HG03039 (cell line): Measurements from ENCODE around the gene SRCIN1.

ENCODE experiments used
- ATAC-seq: cut with Tn5 transposase; IDR thresholded peaks from one replicate; pipeline ENCODE4 v1.9.1; 2021; ENCODE audit warnings: mild to moderate bottlenecking, moderate library complexity; ENCODE audit not compliant: unreplicated experiment

Gene SRCIN1

DNA sequence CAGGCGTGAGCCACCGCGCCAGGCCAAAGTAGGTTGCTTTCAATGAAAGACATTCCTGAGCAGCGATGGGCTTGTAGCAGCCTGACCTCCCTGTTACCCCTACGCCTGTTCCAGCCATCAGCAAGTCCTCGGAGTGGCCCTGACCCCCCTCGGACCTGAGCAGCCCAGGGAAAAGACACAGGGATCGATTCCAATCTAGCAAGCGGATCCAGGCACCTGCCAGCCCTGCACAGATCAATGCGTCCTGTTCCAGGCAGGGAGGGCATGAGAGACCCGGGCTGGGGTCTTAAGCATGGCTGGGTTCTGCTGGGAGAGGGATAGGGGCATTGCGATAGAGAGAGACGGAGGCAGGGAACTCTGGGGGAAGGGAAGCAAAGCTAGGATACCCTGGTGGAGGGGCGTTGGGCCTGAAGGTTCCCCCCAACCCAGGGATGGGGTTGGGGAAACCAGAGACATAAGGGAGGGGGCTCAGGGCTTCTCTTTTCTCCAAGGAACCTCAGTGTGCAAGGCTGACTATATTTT is 21.9 kb downstream of the SRCIN1 start:
- ATAC-seq, result no peak

DNA sequence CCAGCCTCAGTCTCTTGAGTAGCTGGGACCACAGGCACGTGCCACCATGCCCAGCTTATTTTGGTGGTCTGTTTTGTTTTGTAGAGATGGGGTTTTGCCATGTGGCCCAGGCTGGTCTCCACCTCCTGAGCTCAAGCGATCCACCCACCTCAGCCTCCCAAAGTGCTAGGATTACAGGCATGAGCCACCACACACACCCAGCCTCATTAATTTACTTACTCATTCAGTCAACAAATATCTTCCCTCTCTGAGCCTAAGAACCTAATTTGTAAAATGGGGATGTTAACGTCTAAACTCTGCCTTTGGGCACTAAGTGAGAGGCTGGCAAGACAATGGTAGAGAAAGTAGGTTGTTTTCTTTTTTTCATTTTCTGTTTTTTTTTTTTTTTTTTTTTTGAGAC is 22.6 kb downstream of the SRCIN1 start:
- ATAC-seq, result no peak

DNA sequence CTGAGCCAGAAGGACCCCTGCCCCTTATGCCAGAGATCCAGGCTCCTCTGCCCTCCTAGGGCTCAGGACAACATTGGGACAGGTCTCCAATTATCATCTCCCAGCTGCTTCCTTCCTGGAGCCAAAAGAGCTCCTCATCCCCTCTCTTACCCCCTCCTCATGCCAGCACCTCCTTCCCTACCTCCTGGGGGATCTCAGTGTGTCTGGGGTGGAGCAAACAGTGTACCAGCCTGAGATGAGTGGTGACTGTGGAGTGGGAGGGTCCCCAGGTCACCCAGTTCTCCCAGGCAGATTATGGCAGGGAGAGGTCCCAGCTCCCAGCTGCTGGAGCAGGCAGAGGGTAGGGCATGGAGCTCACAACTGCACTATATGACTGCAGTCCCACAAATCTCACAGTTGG is 23.7 kb downstream of the SRCIN1 start:
- ATAC-seq, result no peak

DNA sequence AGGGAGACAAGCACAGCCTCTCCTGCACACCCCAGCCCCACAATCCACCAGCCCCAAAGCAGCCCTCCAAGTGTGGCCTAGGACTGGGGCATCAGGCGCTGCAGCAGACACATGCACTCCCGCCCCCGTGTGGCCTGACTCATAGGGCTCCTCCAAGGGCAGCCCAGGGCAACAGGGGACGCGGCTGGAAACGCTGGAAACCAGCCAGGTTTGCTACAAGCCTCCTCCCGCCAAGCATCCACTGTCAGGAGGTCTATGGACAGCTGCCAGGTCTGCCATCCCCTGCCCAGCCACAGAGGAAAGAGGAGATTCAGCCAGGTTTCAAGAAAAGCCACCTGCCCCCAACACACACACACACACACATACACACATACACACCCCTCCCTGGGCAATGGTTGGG is 25.8 kb downstream of the SRCIN1 start:
- no peak for ATAC-seq

DNA sequence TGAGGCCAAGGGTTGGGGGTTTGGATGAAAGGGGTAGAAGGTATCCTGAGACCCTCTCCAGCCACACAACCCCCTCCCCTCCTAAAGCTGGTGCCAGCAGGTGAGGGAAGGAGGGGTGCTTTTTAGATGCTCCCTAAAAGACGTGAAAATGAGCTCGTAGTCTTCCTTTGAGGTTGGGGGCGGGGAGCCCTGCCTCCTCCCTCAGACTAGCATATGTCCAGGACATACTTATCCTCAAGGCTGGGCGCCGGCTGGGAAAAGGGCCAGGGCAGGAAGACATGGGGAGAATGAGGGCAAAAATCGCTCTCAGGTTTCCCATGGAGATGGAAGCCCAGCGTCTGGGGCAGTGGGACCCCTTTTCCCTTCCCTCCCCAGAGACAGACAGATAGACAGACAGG is 26.7 kb downstream of the SRCIN1 start:
- ATAC-seq, result no peak

DNA sequence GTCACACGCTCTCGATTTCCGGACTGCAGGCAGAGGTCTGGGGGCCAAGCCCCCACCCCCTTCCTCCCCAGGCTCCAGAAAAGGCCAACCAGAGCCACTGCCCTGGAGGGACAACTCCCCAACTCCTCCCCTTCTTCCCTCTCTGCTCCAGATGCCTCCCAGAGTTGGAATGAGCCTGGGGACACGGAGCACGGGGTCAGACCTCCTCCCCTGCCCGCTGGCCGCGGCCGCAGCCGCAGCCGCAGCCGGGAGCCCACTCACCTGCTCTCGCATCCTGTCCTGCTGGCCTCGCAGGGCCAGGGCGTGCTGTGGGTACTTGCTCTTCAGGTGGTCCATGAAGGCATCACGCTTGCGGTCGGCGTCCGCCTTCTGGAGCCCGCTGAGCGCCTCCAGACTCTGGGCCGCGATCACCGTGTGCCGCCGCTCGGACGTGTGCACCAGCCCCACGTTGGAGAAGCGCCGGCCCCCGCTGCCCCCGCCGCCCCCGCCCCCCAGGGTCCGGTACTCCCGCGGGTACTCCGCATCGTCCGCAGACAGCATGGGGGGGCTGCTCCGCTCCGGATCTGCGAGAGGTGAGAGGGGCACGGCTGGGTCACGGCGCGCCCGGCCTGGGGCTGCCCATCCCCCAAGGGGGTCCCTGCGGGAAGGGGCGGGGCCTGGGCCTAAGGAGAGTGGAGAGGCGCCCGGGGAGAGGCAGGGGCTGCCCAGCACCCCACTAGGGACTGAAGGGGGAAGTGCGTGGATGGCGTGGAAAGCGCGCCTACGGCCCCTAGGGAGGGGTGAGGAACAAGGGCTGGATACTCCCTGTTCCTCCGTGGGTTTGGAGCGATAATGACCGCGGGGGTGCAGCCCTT is 27.3 kb downstream of the SRCIN1 start:
- ATAC-seq, result no peak

DNA sequence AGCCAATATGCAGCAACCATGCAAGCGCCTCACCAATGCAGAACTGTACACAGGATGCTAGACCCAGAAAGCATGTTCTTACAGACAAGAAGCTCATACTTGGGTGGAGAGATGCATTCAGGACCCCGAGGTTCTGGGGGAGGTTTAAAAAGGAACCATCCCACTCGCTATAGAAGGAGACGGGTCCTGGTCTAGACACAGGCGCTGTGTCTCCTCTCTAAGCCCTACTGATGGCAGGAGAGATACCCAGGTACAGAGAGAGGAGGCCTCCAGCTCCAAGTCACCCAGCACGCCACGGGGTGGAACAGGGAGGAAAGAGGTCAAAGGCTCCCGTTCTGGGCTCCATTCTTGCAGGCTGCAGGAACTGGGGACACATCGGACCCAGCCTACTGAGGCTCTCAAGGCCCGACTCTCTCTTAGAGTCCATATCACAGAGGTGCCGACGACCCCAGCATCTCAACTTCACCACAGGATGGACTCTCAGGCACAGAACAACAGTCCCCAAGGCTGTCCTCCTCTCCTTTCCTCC is 28.0 kb downstream of the SRCIN1 start:
- ATAC-seq, result no peak

DNA sequence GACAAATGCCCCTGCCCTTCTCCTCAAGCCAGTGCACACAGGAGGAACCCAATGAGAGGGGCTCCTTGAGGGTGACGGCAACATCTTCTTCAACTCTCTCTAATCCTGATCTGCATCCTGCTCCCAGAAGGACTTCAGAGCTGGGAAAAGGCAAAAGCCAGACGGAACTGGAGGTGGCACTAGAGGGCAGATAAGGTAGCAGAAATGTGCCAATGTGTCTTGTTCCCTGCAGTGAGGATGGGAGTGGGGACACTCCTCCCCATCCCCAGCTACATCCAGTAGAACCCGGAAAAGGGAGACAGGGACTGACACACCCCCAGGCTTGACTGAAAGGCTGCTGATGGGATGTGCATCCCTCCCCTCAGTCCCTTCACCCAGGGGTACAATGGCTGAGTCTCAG is 28.5 kb downstream of the SRCIN1 start:
- ATAC-seq, result no peak

DNA sequence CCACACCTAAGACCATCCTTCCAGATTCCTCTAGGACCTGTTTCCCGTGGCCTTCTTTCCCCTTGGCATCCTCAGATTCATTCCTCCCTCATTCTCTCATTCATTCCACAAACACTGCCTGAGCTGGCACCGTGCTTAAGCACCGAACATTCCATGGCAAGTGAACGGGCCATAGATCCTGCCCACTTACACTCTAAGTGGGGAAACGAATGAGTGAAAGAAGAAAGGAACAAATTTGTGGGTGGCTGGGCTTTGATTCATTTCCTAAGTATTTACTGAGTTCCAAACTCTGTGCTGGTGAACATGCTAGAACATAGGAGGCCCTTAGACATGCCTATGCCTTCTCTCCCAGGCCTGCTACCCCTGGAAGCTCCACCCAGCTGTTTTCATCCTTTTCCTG is 30.0 kb downstream of the SRCIN1 start:
- ATAC-seq, result no peak

DNA sequence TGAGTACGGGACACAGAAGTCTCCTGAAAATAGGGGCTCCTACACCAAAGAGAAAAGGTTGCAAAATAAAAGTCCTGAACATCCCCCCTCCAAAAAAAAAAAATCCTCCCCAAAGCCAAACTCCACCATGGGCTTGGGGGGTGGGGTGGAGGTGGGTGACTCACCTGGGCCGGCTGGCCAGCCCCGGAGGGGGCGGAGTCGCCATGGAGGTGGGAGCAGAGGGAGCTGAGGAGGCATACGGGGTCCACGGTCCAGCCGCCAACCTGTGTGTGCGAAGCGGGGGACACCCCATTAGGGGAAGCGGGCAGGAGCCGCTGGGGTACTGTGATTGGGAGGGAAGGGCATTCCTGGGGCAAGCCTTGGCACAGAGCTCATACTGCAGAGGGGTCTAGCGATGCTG is 31.0 kb downstream of the SRCIN1 start:
- no peak for ATAC-seq

DNA sequence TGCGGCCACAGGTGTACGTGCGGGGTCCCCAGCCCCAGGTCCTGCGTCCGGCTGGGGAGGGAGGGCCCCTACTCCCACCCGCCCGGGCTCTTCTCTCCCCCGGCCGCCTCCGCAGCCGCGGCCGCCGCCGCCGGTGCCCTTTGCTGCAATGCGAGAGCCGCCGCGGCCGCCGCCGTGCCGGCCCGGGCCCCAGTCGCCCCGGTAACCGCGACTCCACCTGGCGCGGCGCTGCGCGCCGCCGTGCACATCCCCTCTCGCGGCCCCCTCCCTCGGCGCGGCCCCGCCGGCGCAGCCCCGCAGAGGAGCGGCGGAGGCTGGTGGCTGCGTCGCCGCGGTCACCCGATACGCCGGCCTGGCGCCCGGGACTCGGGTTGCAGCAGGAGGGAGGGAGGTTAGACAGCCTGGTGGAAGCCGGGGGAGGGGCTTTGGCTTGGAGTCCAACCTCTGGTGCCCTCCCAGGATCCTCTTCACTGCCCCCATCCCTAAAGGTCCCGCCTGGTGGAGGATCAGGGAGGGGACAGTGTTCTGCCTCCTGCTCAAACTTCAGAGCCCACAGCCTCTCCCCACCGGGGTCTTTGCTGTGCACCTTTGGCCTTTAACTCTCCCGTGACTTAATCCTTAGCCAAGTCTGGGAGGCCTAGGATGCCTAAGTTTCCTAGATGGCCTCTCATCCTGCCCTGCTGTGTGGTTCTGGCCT is 32.9 kb downstream of the SRCIN1 start:
- no peak for ATAC-seq

DNA sequence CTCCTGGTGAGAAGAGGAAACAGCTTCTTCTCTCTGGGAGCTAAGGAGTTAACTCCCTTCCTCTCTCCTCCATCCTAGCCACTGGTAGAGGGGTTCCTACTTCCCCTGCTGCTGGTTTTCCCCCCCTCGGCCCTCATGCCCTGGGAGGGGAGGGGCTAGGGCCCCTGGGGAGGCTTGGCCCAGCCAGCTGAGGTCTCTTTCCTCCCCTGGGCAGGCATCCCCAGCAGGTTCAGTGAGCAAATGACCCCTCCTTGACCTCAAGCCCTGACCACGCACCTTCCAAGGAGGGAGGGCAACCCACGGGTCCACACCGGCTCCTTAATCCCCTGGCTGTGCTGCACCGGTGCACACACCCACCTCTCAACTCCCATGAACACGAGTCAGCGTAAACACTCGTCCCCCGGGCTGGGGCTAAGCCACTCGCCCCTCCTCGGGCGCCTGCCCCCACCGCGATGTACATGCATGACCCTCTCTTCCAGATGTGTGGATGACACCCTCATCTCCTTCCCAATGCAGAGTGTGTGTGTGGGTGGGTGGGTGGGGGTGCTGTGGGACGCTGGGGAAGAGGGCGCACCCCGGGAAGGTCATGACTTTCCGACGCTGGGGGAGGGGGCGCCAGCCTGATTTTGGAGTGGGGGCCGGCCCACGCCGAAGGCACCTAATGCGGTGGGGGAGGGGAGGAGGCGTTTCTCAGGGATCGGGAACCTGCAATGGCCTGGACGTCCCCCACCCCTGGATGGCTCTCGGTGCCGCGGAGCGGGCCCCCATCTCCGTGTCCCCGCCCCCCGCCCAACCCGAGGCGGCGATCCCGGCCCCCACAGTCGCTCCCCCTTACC is 33.7 kb downstream of the SRCIN1 start:
- ATAC-seq, result no peak

DNA sequence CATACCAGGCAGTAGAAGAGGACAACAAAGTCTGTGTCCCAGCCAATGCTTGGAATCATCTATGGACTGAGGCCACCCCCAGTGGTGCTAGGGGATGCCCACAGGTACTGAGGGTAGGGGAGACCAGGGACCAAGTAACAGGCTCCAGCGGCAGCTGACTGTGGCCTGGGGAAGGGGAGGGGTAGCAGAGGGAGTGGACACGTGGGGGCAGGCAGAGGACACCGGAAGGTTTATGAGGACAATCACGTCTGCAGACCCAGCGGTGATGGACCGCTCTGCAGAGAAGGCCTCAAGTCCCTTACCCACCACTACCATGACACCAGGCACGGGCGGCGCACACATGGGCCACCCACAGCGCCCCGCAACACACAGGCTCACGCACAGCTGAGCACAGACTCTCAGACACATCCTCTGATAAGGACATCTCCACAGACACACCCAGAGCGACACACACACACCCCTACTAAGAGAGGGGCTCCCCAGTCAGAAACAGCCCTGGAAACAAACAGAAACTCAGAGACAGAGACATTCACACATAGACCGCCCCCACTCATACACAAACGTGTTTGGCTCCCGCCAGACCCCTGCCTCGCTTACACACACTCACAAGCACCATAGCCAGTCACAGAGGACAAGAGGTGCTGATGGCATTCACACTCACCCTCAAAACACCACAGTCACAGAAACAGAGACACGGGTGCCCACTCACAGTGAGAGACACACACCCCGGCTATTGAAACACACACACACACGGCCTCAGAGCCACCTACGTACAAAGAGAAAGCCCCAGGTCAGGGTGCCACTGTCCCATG is 35.8 kb downstream of the SRCIN1 start:
- no peak for ATAC-seq

DNA sequence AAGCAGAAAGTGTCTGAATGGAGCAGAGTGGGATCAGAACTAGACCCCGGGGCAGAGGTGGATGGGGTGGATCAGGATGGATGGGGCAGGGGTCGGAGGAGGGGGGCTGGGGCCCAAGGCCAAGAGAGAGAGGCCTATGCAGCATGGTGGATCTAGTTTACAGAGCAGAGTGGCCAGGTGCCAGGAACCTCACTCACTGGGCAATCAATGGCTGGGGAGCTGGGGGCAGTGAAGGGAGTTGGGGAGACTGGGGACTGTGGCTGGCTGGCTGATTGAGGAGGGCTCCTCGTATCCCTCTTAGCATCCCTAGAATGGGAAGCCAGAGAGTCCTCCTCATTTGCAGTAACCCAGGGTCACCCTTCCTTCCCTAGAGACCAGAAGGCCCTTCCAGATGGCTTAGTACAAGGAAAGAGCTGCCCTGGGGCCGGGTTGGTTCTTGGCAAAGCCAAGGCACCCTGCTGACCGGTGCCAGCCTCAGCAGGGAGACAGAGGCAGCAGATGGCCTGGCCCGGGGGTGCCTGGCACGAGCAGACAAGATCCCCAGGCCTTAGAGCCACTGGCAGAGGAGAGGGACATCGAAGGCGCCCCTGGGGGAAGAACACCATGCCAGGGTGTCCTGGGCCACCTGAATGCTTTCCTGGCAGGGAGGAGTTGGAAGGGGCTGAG is 36.8 kb downstream of the SRCIN1 start:
- ATAC-seq, result no peak

DNA sequence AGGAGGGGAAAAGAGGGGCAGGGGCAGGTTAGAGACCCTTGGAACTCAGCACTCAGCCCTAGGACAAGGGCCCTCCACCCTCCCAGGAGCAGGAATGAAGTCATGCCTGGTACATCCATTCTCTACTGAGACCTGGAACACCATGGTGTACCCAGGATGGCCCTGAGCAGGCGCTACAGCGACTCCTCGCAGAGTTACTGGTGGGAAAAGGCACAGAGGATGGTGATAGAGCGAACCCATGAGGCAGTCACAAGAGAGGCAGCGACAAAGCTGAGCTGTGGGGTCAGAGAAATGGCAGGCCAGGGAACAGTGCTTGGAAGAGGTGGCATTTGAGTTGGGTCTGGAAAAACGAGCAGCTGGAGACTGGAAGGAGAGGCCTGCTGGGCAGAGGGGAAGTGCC is 37.5 kb downstream of the SRCIN1 start:
- ATAC-seq, result no peak

DNA sequence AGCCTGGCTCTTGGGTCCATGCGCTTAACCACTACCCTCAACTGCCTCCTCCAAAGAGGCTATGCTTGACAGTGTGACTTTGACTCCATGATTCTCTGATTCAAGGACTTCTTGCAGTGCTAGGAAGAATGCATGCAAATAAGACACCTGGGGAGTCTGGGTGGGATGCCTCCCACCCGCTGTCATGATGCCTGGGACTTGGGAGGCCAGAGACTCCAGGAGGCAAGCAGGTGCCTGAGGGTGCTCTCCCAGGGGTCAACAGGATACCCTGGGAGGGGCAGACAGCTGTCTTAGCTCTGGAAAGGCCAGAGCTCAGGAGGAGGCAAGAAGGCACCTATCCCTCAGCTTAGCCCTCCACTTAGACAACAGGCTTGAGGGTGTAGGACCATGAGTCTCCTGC is 38.4 kb downstream of the SRCIN1 start:
- ATAC-seq, result no peak

DNA sequence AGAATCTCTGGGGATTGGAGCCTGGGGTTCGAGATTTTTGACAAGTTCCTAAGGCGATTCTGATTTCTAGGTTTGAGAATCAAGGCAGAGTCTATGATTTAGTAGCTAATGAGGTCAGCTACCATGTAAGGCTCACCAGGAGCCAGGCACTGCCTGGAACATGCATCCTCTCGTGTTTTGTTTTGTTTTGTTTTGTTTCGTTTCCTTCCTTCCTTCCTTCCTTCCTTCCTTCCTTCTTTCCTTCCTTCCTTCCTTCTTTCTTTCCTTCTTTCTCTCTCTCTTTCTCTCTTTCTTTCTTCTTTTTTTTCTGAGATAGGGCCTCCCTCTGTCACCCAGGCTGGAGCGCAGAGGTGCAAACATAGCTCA is 39.1 kb downstream of the SRCIN1 start:
- ATAC-seq, result no peak

DNA sequence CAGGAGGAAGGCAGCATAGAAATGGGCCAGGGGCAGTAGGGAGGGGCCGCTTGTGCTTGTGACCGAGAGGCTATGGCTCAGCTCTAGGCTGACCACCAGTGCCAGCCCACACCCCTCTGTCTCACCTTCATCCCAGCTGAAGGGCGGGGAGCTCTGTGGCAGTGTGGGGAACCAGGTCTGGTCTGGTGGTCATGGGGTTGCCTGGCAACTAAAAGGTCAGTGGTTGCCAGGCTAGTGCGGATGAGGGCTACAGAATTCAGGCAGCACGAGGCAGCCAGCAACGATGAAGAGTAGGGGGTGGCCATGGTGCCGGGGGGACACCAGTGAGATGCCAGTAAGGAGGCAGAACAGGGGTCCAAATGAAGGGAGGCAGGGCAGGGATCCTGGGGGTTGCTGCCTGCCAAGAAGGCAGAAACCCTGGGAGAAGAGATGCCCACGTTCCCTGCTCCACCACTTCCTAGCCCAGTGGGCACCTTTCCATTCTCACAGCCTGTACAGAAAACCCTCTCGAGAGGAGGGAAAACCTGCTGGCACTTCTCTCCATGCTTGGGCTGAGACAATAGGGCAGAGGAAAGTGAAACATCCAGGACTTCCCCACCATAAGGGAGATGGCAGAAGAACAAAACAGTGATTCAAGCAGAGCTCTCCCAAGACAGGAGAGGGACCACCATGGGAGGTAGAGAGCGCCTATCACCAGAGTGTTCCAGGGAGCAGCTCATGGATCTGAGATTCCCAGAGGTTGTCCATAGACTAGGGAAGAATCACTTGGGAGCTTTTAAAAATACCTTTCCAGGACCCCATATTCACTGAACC is 39.7 kb downstream of the SRCIN1 start:
- no peak for ATAC-seq

DNA sequence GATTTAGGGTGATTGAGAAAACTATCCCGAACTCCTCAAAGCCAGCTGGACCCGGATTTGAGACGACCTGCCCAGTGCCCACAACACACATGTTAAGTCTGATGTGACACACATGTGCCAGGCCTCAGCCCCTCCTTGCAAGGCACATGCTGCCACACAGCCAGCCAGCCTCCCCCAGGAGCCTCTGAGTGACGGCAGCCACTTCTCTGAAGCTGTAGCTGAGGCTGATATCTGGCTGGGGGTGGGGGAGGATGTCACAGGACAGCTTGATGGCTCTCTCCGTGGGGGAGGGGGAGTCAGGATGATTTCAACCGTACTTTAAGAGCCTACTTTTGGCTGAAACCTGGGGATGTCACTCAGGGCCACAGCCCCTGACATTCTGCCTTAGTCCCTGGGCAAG is 40.9 kb downstream of the SRCIN1 start:
- no peak for ATAC-seq
